GF-D8 (cell line): ENCODE data around the gene ARMC5.
A peak's percentile ranks its signal among the peaks of the same experiment; 100 is the strongest.
"Not testable (repeated sequence)": the region's sequence is repeated elsewhere in the genome, so short reads cannot be mapped to it uniquely, and the experiment has no call there.

Experiments used
- DNase-seq: peaks from one replicate; lab custom pipeline; 2025; lab: John Stamatoyannopoulos, UW

ARMC5 gene

GRCh38 chr16:31435341-31436220 lies 23.7 kb upstream of the ARMC5 start:
- no peak for DNase-seq

DNA sequence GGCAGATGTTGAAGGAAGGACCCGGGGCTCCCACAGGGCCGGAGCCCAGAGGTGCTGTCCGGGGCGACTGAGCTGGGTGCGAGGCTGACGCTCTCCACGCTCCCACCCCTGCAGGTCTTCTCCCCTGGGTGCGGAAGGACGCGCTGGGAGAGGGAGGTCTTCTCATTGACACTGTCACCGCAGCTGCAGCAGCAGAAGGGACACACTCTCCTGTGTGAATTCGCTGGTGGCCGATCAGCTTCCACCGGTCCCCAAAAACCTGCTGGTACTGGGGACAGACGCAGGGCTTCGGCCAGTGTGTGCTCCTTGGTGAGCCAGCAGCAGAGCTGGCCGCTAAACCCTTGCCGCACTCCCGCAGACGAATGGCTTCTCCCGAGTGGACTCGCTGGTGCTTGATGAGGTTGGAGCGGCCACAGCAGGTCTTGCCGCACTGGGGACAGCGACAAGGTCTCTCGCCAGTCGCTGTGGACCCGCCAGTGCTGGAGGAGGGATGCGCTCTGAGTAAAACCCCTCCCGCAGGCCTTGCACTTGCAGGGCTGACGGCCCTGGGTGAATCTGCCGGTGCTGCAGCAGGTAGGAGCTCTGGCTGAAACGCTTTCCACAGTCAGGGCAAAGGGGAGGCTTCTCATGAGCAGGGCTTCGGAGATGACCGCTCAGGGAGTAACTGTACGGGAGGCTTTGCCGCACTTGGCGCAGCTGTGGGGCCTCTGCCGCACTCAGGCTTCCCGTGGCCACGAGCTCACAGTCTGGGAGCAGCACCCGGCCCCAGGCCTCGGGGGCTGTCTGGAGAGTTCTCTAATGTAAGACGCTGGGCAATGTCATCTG lies 22.9 kb upstream of the ARMC5 start:
- no peak for DNase-seq

DNA sequence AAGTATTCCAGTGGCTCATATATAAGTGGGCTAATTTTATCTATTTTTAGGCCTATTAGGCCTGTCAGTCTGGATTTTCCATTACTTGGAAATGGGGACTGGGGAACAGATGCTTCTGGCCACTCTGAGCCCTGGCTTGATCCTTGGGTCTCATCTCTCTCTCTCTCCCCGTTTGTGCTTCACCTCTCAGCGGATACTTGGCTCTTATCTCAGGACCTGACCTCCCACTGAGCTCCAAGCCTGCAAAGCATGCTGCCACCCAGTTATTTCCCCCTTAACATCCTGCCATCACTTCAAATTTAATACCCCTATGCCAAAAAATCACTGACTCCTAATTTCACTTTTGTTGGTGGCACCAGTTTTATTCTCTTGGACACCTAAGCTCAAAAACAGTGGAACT lies 20.9 kb upstream of the ARMC5 start:
- DNase-seq = no peak

- DNase-seq = not testable (repeated sequence)
Observed at GRCh38 chr16:31439023-31439422, 20.3 kb upstream of the ARMC5 start.

GRCh38 chr16:31439519-31439918 lies 19.8 kb upstream of the ARMC5 start:
- DNase-seq = no peak

DNA sequence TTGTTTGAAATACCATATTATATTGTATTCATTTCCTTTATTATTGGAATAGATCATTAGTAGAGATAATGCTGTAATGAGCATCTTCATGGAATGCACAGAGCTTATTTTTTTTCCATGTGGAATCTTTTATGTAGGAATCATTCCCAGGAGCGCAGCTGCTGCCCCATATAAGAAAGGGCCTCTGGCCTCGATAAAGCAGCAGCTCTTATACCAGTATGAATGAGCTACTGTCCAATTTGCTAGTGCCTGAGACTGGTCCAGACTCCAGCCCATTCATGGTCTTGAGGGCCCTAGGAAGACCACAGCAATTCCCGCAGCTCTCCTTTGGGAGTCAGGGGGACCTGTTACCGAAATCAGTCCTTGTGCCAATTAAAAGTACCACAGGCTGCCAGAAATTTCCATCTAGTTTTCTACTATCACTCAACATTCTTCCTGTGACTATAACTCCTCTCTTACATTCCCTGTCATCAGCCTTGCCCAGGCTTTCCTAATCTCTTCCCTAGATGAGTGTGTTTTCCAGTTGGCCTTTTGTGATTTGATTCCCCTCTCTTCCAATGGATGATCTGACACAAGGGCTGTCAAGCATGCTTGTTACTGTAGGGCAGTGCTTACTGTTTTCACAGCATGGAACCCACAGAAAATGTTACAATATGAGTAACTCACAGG lies 18.7 kb upstream of the ARMC5 start:
- DNase-seq = no peak

DNA sequence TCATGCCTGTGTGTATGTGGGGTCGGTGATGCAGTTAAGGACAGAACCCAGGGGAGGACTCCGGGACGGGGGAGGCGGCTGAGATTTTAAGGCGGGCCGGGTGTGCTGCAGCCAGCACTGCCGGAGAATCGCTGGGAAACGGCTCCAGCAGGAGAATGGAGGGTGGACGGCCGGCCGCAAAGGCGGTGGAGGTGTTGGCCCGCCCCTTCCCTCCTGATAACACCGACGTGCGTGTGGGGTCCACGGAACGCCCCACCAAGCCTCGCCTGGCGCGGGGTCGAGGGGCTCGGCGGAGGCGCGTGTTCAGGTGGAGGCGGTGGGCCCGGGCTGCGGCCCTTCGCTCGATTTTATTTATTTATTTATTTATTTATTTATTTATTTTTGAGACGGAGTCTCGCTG lies 17.3 kb upstream of the ARMC5 start:
- no peak for DNase-seq

- DNase-seq = not testable (repeated sequence)
Observed at GRCh38 chr16:31445931-31446330, 13.4 kb upstream of the ARMC5 start.

DNA sequence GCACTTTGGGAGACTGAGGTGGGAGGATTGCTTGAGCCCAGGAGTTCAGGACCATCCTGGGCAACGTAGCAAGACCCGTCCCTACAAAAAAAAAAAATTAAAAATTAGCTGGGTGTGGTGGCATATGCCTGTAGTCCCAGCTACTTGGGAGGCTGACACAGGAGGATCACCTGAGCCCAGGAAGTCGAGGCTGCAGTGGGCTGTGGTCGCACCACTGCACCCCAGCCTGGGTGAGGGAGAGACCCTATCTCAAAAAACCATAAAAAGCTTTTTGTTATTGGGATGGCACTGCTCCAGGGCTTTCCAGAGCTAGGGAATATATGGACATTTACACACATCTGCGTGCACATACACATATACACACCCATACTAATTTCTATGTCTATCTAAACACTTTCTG lies 8.1 kb upstream of the ARMC5 start:
- DNase-seq = no peak

DNA sequence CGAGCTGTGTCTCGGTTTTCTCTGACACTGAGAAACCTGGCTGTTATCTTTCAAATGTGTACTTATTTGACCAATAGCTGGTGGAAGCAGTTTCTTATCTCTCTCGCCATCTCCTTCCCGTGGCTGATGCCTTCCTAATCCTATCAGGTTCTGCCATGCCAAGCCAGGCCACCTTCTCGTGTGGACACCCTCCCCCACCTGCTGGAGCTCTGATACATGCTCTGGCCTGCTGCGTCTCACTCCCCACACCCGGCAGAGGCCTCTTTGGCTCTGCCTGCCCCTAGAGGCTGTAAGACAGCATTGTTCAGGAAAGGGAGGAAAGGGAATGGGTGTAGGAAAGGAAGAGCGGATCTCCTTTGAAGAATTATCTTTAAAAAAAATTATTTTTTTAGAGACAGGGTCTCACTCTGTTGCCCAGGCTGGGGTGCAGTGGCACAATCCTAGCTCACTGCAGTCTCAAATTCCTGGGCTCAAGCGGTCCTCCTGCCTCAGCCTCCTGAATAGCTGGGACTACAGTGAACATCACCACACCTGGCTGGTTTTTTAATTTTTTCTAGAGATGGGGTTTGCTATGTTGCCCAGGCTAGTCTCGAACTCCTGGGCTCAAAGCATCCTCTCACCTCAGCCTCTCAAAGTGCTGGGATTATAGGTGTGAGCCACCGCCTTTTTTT lies 7.5 kb upstream of the ARMC5 start:
- DNase-seq = no peak

DNA sequence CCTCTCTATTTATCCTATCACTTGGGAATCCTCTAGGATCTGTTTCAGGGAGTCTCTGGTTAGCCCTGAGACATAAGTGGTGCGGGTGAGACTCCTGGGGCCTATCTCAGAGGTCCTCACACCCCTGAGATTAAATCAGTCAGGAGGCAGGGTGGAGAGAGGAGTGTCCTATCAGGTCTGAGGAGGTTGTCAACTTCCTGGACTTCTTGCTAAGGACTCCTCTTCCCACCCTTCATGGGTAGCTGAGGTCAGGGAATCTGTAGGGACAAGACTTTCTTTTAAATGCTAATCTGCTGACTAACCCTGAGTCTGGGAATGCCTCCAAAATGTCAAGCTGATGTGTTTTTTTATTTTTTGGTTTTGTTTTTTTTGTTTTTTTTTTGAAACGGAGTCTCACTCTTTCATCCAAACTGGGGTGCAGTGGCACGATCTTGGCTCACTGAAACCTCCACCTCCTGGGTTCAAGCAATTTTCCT lies 6.6 kb upstream of the ARMC5 start:
- DNase-seq = no peak

DNA sequence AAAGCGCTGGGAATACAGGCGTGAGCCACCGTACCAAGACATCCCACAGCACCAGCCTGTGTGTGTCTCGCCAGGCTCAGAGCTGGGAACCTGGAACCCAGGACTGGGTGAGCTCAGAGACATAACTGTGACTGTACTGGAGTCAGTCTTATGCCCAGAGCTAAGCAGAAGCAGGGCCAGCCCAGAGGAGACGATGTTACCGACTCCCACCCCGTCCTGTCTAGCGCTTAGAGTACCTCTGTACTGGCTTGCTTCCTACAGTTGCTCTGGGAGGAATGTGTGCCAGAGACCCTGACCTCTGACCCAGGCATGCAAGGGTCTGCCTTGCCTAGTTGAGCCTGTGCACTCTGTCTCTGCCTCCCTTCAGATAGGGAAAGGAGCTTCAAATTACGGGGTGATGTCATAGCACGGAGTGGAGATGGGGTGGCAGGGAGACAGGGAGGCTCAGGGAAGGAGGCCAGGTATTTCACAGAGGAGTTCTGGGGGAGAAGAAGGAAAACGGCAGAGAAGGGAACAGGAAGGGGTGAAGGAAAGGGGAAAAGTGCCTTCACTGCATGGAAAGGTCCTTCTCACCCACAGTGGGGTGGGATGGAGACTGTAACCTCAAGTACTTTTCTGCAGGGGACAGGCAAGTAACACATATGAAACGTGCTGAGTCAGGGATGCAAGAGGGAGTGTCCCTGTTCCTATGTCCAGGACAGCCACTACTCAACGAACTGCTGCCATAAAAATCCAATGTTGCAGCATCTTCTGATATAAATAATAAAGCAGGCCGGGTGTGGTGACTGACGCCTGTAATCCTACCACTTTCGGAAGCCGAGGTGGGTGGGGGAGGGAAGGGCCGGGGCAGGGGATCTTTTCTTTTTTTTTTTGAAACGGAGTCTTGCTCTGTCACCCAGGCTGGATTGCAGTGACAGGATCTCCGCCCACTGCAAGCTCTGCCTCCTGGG lies 5.8 kb upstream of the ARMC5 start:
- DNase-seq = no peak

GRCh38 chr16:31455601-31456314 lies 3.5 kb upstream of the ARMC5 start:
- DNase-seq = no peak

DNA sequence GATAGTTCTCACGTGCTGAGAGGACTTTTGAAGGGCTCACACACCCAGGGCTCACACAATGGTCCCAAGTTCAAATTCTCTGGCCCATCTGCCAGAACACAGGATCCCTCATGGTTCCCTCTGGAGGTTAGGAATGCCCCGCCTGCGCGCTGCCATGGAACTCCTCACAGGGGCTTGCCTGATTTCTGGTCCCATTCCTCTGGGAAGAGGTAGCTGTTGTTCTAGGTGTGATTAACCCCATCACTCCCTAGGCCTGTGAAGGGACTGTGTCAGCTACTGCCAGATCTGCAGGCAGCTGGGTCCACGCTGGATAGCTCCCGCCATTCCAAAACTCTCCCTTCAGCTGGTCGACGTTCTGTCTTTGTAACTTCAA lies 2.3 kb upstream of the ARMC5 start:
- DNase-seq = no peak

- DNase-seq = peak; percentile 92
Observed at GRCh38 chr16:31458073-31458843, 1.0 kb upstream of the ARMC5 start.

DNA sequence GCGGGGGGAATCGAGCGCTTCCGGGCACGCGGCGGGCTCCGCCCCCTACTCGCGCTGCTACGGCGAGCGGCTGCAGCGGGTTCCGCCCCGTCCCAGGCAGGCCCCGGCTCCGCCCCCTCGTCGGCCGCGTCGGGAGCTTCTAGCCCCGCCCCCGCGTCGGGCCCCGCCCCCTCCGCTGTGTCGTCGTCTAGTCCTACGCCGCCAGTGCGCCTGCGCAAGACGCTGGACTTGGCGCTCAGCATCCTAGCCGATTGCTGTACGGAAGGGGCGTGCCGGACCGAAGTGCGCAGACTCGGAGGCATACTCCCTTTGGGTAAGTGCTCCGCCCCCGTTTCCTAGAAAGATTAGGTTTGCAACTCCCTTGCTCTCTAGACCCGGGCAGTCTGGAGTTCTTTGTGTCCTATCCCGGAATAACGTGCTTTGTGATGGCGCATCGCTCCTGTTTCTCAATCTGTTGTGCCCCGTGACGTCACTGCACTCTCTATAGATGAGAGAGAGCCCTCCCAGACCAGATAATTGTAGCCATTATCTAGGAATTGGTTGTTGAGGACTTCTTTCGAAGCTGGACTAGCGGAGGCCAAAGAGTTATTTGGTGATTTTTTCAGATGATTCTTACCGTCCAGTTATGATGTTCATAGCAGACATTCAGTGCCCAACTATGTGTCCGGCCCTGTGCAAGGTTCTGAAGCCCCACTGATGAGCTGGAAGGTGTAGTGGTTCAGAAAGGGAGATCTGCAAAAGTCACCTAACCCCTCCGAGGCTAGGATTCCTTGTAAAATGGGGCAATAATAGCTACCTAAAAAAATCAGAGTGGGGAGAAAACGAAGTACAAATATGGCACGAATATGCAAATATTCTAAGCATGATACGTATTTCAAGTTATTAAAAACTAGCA lies 633 bp downstream of the ARMC5 start:
- DNase-seq = peak; percentile 94

GRCh38 chr16:31460582-31461002 lies 1.3 kb downstream of the ARMC5 start:
- no peak for DNase-seq

GRCh38 chr16:31461201-31461920 lies 2.1 kb downstream of the ARMC5 start:
- no peak for DNase-seq
